Loucy (cell line): ENCODE results near the gene HGFAC.

Source experiments
- CTCF ChIP-seq: fragments of 200-600 bp; sonication (generic); conservative IDR thresholded peaks from 2 replicates; pipeline ENCODE4 v1.5.1; 2014; ENCODE audit warnings: mild to moderate bottlenecking, antibody characterized with exemption, low read length
- EZH2phosphoT487 ChIP-seq: fragments of 200-600 bp; IDR thresholded peaks from 2 replicates; pipeline ENCODE4 v1.6.1; 2018; ENCODE audit warnings: antibody characterized with exemption, mild to moderate bottlenecking, moderate library complexity, borderline replicate concordance

- TF ChIP-seq CTCF (no peak), EZH2phosphoT487 (no peak)
These were observed 3.0 kb upstream of the HGFAC start for GRCh38 chr4:3438847-3439180.
